Gastroesophageal sphincter (tissue), 3 donors: ENCODE data around the gene ZNF526.
A peak's percentile ranks its signal among the peaks of the same experiment; 100 is the strongest.

Experiments used
- EP300 ChIP-seq: sonication (generic); formaldehyde crosslinking; IDR thresholded peaks from one replicate; pipeline ENCODE4 v1.6.1; 2017; ENCODE audit warnings: antibody characterized with exemption, mild to moderate bottlenecking
- POLR2A ChIP-seq, 2 donors: fragments of 450-650 bp; IDR thresholded peaks; one replicate each; pipeline ENCODE4 v1.6.1; 2017; ENCODE audit warnings: antibody characterized with exemption in 2 of 2, mild to moderate bottlenecking in 2 of 2, moderate library complexity in 1 of 2
- POLR2AphosphoS5 ChIP-seq: sonication (generic); formaldehyde crosslinking; IDR thresholded peaks from one replicate; pipeline ENCODE4 v1.6.1; 2017; ENCODE audit warnings: antibody characterized with exemption
- TF ChIP-seq, protein P1 (sequence below), 4 experiments: fragments of 200-600 bp in 2 of 4; fragments of 450-650 bp in 2 of 4; sonication (generic) in 1 of 4; IDR thresholded peaks; one replicate each; pipeline ENCODE4 v1.5.1; 2017 to 2019; ENCODE audit warnings: antibody characterized with exemption in 4 of 4, mild to moderate bottlenecking in 2 of 4, moderate library complexity in 2 of 4

DNA sequence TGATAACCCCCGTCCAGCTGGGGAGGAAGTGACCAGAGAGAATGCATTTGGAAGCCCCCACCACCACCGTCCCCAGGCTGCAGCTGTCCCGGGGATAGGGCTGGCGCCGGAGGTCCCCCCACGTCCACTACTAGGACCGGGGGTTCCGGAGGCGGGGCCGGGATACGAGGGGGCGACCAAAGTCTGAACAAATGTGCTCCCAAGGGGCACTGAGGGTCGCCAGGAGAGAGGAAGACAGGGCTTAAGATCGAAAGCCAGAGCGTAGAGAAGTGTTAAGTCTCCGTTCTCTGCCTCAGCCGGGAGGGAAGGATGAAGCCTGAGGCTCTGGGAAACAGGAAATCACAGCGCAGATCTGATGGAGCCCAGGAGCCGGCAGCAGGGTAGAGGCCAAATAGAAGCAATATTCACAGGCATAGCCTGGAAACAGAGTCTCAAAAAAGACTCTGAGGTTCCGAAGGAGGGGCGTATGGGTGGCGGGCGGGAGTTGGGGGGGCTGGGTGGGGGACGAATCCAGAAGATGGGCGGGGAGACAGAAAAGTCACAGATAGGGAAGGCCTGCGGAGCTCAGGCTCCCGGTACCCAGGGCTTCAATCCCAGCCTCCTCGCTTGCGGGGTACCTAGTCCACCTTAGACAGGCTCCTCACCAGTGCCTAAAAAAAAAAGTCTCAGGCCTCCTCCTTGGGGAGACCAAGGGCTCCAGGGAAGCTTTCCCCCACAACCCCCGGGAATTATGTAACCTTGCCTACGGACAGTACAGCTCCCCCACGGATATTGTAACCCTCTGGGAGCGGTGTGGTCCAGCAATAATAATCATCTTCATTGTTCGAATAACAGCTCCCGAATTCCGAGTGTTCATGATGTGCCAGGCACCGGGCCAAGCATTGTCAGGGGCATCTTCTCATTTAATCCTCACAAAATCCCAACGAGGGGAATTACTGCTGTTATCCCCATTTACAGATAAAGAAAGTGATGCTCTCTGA is 35.9 kb downstream of the ZNF526 start:
- TF ChIP-seq, protein P1, sequence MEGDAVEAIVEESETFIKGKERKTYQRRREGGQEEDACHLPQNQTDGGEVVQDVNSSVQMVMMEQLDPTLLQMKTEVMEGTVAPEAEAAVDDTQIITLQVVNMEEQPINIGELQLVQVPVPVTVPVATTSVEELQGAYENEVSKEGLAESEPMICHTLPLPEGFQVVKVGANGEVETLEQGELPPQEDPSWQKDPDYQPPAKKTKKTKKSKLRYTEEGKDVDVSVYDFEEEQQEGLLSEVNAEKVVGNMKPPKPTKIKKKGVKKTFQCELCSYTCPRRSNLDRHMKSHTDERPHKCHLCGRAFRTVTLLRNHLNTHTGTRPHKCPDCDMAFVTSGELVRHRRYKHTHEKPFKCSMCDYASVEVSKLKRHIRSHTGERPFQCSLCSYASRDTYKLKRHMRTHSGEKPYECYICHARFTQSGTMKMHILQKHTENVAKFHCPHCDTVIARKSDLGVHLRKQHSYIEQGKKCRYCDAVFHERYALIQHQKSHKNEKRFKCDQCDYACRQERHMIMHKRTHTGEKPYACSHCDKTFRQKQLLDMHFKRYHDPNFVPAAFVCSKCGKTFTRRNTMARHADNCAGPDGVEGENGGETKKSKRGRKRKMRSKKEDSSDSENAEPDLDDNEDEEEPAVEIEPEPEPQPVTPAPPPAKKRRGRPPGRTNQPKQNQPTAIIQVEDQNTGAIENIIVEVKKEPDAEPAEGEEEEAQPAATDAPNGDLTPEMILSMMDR (IDR thresholded peaks at IDR 0.05), result no peak
- TF ChIP-seq EP300 (no peak), POLR2A (IDR thresholded peaks at IDR 0.05) (peak in 1 of 2 donors; percentile 10), POLR2AphosphoS5 (no peak)
